G401.6 (cell line): ENCODE measurements around the gene KIF13A.
"Not testable (repeated sequence)": the region's sequence is repeated elsewhere in the genome, so short reads cannot be mapped to it uniquely, and the experiment has no call there.

Experiments used
- FAIRE-seq: peaks from 2 replicates; lab custom pipeline; 2012; peaks lifted over from hg19 to GRCh38; lab: Jason Lieb, UNC

The KIF13A gene

GRCh38 chr6:17845598-17845997 lies 141.8 kb downstream of the KIF13A start:
- FAIRE-seq = no peak

- not testable (repeated sequence) for FAIRE-seq
Measured at GRCh38 chr6:17844967-17845366, 142.5 kb downstream of the KIF13A start.

GRCh38 chr6:17842934-17843821 lies 144.3 kb downstream of the KIF13A start:
- FAIRE-seq = no peak

GRCh38 chr6:17842014-17842776 lies 145.2 kb downstream of the KIF13A start:
- no peak for FAIRE-seq

GRCh38 chr6:17839513-17840223 lies 147.8 kb downstream of the KIF13A start:
- FAIRE-seq = no peak

- no peak for FAIRE-seq
Measured at GRCh38 chr6:17836293-17836692, 151.1 kb downstream of the KIF13A start.

- no peak for FAIRE-seq
Measured at GRCh38 chr6:17835784-17836183, 151.7 kb downstream of the KIF13A start.

GRCh38 chr6:17831135-17831534 lies 156.3 kb downstream of the KIF13A start:
- no peak for FAIRE-seq

- no peak for FAIRE-seq
Measured at GRCh38 chr6:17829905-17830304, 157.5 kb downstream of the KIF13A start.

- FAIRE-seq = no peak
Measured at GRCh38 chr6:17828149-17828548, 159.3 kb downstream of the KIF13A start.

GRCh38 chr6:17826301-17826700 lies 161.1 kb downstream of the KIF13A start:
- FAIRE-seq = no peak

GRCh38 chr6:17820055-17820454 lies 167.4 kb downstream of the KIF13A start:
- FAIRE-seq = no peak

- FAIRE-seq = no peak
Measured at GRCh38 chr6:17817763-17818162, 169.7 kb downstream of the KIF13A start.

- no peak for FAIRE-seq
Measured at GRCh38 chr6:17816921-17817611, 170.4 kb downstream of the KIF13A start.

GRCh38 chr6:17813542-17813941 lies 173.9 kb downstream of the KIF13A start:
- FAIRE-seq = no peak

- FAIRE-seq = no peak
Measured at GRCh38 chr6:17812311-17812710, 175.1 kb downstream of the KIF13A start.

GRCh38 chr6:17808609-17809008 lies 178.8 kb downstream of the KIF13A start:
- FAIRE-seq = no peak

GRCh38 chr6:17807431-17807830 lies 180.0 kb downstream of the KIF13A start:
- FAIRE-seq = not testable (repeated sequence)

GRCh38 chr6:17803409-17803808 lies 184.0 kb downstream of the KIF13A start:
- FAIRE-seq = no peak

- FAIRE-seq = no peak
Measured at GRCh38 chr6:17798477-17799154, 188.8 kb downstream of the KIF13A start.

- FAIRE-seq = no peak
Measured at GRCh38 chr6:17790489-17790888, 196.9 kb downstream of the KIF13A start.
